ENCODE data around the gene TCERG1L. TPM values are rescaled to one million over a fixed set of nuclear protein-coding genes. Genes with fewer than 3 reads are reported as not detected.

TCERG1L gene
- total and polyA plus RNA-seq, 9 of the 15 experiments (the other 6 are each of a cell fraction or from before 2014, with no cell fraction given), result not detected

DNA sequence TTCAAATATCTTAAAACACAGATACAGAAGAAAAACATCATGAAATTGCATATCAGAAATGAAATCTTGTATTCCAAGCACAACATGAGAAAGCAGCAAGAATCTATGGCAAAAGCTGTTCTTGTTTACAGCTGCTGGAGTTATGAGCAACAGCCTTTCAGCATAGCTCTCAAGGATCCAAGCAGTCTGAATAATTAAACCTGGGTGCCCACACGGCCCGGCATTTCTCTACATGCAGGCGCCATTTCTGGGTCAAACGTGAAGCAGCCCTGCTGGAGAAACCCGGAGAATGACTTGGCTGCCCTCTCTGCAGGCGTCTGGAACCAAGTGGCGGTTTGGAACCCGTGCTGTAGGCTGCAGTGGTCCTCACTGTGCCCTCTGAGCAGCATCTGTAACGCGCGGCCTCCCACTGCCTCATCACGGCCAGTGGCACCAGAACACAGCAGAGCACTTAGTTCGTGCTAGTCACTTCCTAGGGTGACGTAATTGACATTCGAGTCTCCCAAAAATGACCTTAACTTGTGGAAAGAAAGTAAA lies 213.0 kb downstream of the TCERG1L start:
- H3K4me2 ChIP-seq (ENCODE audit: insufficient read depth, low read length), result no peak overlapping the region
- peaks cover 0 to 17% of the 10 kb centered on the region in 2 experiments; a peak in 3 of 5 replicates for H3K27me3 ChIP-seq (ENCODE audit: control insufficient read depth in 2 of 2, insufficient read depth in 2 of 2, low read length in 2 of 2)
- H3K9me3 ChIP-seq (replicated peaks; ENCODE audit: control insufficient read depth, insufficient read depth, low read depth, low read length), result no peaks in the 10 kb centered on the region
- H3K79me2 ChIP-seq (ENCODE audit: control insufficient read depth, insufficient read depth, low read length), result no peaks in the 10 kb centered on the region
- no peak overlapping the region for H3K27ac ChIP-seq (ENCODE audit: extremely low read depth, low read depth, low read length)
- H3K4me3 ChIP-seq, result no peak overlapping the region
- no peaks in the 10 kb centered on the region for H3K36me3 ChIP-seq (ENCODE audit: control insufficient read depth, insufficient read depth, low read length)
- FAIRE-seq (no peak), ATAC-seq (no peak), DNase-seq (ENCODE audit: extremely low read depth in 1 of 4, low spot score in 3 of 4) (no peak)
- no peak overlapping the region for H2AFZ ChIP-seq (ENCODE audit: low read depth, low read length)
- intact Hi-C loops (cut with micrococcal nuclease) (no loop called here), in situ Hi-C loops (cut with MboI) (no loop called here)
- ChIA-PET POLR2A (no interaction called here), CTCF (ENCODE audit: low intra/inter-chr PET ratio) (no interaction called here)
- WGBS (ENCODE audit: insufficient coverage, low coverage, missing lambda C conversion rate), result under 1% methylated on average over 11 of the region's 15 CpGs
- no TSS peak for BruUV-seq (replicated peaks)
- H3K9ac ChIP-seq (ENCODE audit: insufficient read depth in 1 of 2, low read depth in 2 of 2, low read length in 2 of 2), result no peak overlapping the region
- TF ChIP-seq GATA2 (CRISPR knock-in tag; IDR thresholded peaks at IDR 0.05) (no peak), ZBTB17 (CRISPR knock-in tag; IDR thresholded peaks at IDR 0.05) (no peak)
- TF ChIP-seq, protein P1, sequence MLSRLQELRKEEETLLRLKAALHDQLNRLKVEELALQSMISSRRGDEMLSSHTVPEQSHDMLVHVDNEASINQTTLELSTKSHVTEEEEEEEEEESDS (CRISPR knock-in tag; IDR thresholded peaks at IDR 0.05), result no peak
- no peaks in the 10 kb centered on the region for H3K4me1 ChIP-seq (replicated peaks in 1 of 2; ENCODE audit: control insufficient read depth in 2 of 2, insufficient read depth in 2 of 2, low read length in 2 of 2)
- no peaks in the 10 kb centered on the region for H4K20me1 ChIP-seq (replicated peaks; ENCODE audit: control insufficient read depth, insufficient read depth, low read length)
- H3K9me1 ChIP-seq (ENCODE audit: control insufficient read depth, insufficient read depth, low read length), result no peaks in the 10 kb centered on the region

DNA sequence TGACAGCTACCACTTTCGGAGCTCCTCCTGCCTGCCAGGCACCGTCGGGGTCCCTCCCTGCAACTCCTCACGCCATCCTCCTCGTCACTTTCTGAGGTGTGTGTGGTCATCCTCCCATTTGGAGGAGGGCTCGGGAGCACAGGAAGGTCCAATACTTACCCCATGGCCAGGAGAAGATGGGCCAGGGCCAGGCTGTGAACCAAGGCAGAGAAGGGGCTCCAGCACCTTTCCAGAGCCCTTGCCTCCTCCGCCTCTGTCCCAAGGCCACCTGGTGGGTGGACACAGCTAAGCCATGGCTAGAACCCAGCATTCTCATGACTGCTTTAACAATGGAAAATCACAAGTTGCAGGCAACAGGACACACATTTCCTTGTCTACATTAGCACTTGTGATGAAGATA lies 215.5 kb downstream of the TCERG1L start:
- peaks cover 0 to 29% of the 10 kb centered on the region in 2 experiments; a peak in 3 of 5 replicates for H3K27me3 ChIP-seq (ENCODE audit: control insufficient read depth in 2 of 2, insufficient read depth in 2 of 2, low read length in 2 of 2)
- no peaks in the 10 kb centered on the region for H3K79me2 ChIP-seq (ENCODE audit: control insufficient read depth, insufficient read depth, low read length)
- no peaks in the 10 kb centered on the region for H3K36me3 ChIP-seq (ENCODE audit: control insufficient read depth, insufficient read depth, low read length)
- TF ChIP-seq ZNF507 (tag; conservative IDR thresholded peaks at IDR 0.05) (no peak), RFX7 (CRISPR knock-in tag; IDR thresholded peaks at IDR 0.05) (no peak), POLR2AphosphoS2 (IDR thresholded peaks at IDR 0.05; ENCODE audit: low read length) (no peak), ZNF143 (CRISPR knock-in tag; IDR thresholded peaks at IDR 0.05) (no peak), MTF1 (CRISPR knock-in tag; IDR thresholded peaks at IDR 0.05; ENCODE audit: borderline replicate concordance) (no peak), ZKSCAN1 (IDR thresholded peaks at IDR 0.05; ENCODE audit: low read depth, low read length) (no peak), CBFA2T3 (IDR thresholded peaks at IDR 0.05) (no peak), SAFB (IDR thresholded peaks at IDR 0.05; ENCODE audit: borderline replicate concordance, low read depth, low read length) (no peak), ZNF24 (IDR thresholded peaks at IDR 0.05) (no peak), ZNF696 (CRISPR knock-in tag; conservative IDR thresholded peaks at IDR 0.05) (no peak)
- no peak for FAIRE-seq
- H3K4me2 ChIP-seq (ENCODE audit: insufficient read depth, low read length), result no peak overlapping the region
- in situ Hi-C loops (cut with MboI) (no loop called here), intact Hi-C loops (cut with micrococcal nuclease) (no loop called here)
- H3K9ac ChIP-seq (ENCODE audit: insufficient read depth in 1 of 2, low read depth in 2 of 2, low read length in 2 of 2), result no peak overlapping the region
- DNase-seq (ENCODE audit: extremely low read depth in 1 of 4, low spot score in 3 of 4), result no peak
- H3K9me1 ChIP-seq (ENCODE audit: control insufficient read depth, insufficient read depth, low read length), result no peaks in the 10 kb centered on the region
- no peak overlapping the region for H2AFZ ChIP-seq (ENCODE audit: low read depth, low read length)
- no peak overlapping the region for H3K4me3 ChIP-seq
- no peaks in the 10 kb centered on the region for H3K4me1 ChIP-seq (replicated peaks in 1 of 2; ENCODE audit: control insufficient read depth in 2 of 2, insufficient read depth in 2 of 2, low read length in 2 of 2)
- BruUV-seq (replicated peaks), result no TSS peak
- 2% methylated on average over 7 of the region's 7 CpGs for WGBS (ENCODE audit: insufficient coverage, low coverage, missing lambda C conversion rate)
- no peak for ATAC-seq
- ChIA-PET CTCF (ENCODE audit: low intra/inter-chr PET ratio) (no interaction called here), POLR2A (no interaction called here)
- no peak overlapping the region for H3K27ac ChIP-seq (ENCODE audit: extremely low read depth, low read depth, low read length)
- H3K9me3 ChIP-seq (replicated peaks; ENCODE audit: control insufficient read depth, insufficient read depth, low read depth, low read length), result no peaks in the 10 kb centered on the region
- no peaks in the 10 kb centered on the region for H4K20me1 ChIP-seq (replicated peaks; ENCODE audit: control insufficient read depth, insufficient read depth, low read length)
